HEK293T (cell line): ENCODE measurements around the gene OR6C68.

ENCODE experiments used
- ARNT ChIP-seq: fragments of 450-650 bp; IDR thresholded peaks from 2 replicates; pipeline ENCODE4 v1.6.1; 2017; ENCODE audit warnings: mild to moderate bottlenecking
- BHLHE40 ChIP-seq: fragments of 450-650 bp; IDR thresholded peaks from 2 replicates; pipeline ENCODE4 v1.6.1; 2016; ENCODE audit warnings: mild to moderate bottlenecking, moderate library complexity, borderline replicate concordance
- ELF4 ChIP-seq: fragments of 450-650 bp; IDR thresholded peaks from 2 replicates; pipeline ENCODE4 v1.6.1; 2017; ENCODE audit warnings: antibody characterized with exemption
- FOXA1 ChIP-seq: fragments of 450-650 bp; IDR thresholded peaks from 2 replicates; pipeline ENCODE4 v1.6.1; 2016; ENCODE audit warnings: mild to moderate bottlenecking
- FOXK2 ChIP-seq: fragments of 450-650 bp; IDR thresholded peaks from 2 replicates; pipeline ENCODE4 v1.6.1; 2016; ENCODE audit warnings: mild to moderate bottlenecking
- HDGF ChIP-seq: fragments of 450-650 bp; IDR thresholded peaks from 2 replicates; pipeline ENCODE4 v1.6.1; 2017; ENCODE audit warnings: antibody characterized with exemption, borderline replicate concordance
- LEF1 ChIP-seq: fragments of 450-650 bp; IDR thresholded peaks from 2 replicates; pipeline ENCODE4 v1.6.1; 2017; ENCODE audit warnings: mild to moderate bottlenecking, borderline replicate concordance
- NFRKB ChIP-seq: fragments of 450-650 bp; IDR thresholded peaks from 2 replicates; pipeline ENCODE4 v1.6.1; 2016; ENCODE audit warnings: mild to moderate bottlenecking, moderate library complexity
- PKNOX1 ChIP-seq: fragments of 450-650 bp; IDR thresholded peaks from 2 replicates; pipeline ENCODE4 v1.6.1; 2016
- SP1 ChIP-seq: fragments of 450-650 bp; IDR thresholded peaks from 2 replicates; pipeline ENCODE4 v1.6.1; 2017
- SUZ12 ChIP-seq: fragments of 450-650 bp; IDR thresholded peaks from 2 replicates; pipeline ENCODE4 v1.6.1; 2016; ENCODE audit warnings: mild to moderate bottlenecking
- TARDBP ChIP-seq: fragments of 450-650 bp; IDR thresholded peaks from 2 replicates; pipeline ENCODE4 v1.6.1; 2016
- ZNF384 ChIP-seq: fragments of 450-650 bp; IDR thresholded peaks from 2 replicates; pipeline ENCODE4 v1.6.1; 2016

GRCh38 chr12:55448825-55449224 lies 43.4 kb upstream of the OR6C68 start:
- TF ChIP-seq BHLHE40 (no peak), ZNF384 (no peak), SUZ12 (no peak), SP1 (no peak), ELF4 (no peak), FOXA1 (no peak), HDGF (no peak), TARDBP (no peak), ARNT (no peak), LEF1 (no peak), PKNOX1 (no peak), FOXK2 (no peak), NFRKB (no peak)
